Measurements from ENCODE around the gene RALGAPA2. TPM values are rescaled to one million over a fixed set of nuclear protein-coding genes. Genes with fewer than 3 reads are reported as not detected.

The RALGAPA2 gene
- total RNA-seq, 3 donors from 2014 or later: 34.6 to 74.1 (median 46.0) TPM

DNA sequence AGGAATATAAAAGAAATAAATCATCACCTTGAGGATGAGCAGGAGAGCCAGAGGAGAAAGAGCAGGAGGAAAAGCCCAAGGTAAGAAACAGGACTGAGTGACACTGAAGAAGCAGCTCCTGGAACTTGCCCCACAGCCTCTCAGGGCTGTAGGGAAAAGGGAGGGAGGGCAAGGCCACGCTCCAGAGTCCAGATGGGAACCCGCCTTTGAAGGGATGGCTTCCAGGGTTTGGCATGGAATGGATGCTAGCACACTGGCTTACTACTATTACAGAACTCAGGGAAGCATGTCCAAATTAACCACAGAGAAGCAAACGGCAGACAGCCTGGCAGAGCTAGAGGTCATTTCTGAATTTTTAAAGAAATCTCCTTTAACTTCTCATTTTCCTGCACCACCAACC is 26.8 kb downstream of the RALGAPA2 start:
- H3K4me3 ChIP-seq: no peak overlapping the region
- H3K9me3 ChIP-seq: no peaks in the 10 kb centered on the region
- no peak overlapping the region for H3K27ac ChIP-seq
- no peak for DNase-seq (ENCODE audit: low spot score in 2 of 2)
- H3K27me3 ChIP-seq: no peaks in the 10 kb centered on the region
- H3K4me1 ChIP-seq: no peaks in the 10 kb centered on the region
- H3K36me3 ChIP-seq: no peaks in the 10 kb centered on the region
- intact Hi-C loops (cut with DNase I; ENCODE audit: low total_unique reads): no loop called here
- TF ChIP-seq, protein P1, sequence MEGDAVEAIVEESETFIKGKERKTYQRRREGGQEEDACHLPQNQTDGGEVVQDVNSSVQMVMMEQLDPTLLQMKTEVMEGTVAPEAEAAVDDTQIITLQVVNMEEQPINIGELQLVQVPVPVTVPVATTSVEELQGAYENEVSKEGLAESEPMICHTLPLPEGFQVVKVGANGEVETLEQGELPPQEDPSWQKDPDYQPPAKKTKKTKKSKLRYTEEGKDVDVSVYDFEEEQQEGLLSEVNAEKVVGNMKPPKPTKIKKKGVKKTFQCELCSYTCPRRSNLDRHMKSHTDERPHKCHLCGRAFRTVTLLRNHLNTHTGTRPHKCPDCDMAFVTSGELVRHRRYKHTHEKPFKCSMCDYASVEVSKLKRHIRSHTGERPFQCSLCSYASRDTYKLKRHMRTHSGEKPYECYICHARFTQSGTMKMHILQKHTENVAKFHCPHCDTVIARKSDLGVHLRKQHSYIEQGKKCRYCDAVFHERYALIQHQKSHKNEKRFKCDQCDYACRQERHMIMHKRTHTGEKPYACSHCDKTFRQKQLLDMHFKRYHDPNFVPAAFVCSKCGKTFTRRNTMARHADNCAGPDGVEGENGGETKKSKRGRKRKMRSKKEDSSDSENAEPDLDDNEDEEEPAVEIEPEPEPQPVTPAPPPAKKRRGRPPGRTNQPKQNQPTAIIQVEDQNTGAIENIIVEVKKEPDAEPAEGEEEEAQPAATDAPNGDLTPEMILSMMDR (IDR thresholded peaks at IDR 0.05): no peak
- TF ChIP-seq POLR2AphosphoS5 (IDR thresholded peaks at IDR 0.05): no peak
- no peak for TF ChIP-seq POLR2A (IDR thresholded peaks at IDR 0.05)

DNA sequence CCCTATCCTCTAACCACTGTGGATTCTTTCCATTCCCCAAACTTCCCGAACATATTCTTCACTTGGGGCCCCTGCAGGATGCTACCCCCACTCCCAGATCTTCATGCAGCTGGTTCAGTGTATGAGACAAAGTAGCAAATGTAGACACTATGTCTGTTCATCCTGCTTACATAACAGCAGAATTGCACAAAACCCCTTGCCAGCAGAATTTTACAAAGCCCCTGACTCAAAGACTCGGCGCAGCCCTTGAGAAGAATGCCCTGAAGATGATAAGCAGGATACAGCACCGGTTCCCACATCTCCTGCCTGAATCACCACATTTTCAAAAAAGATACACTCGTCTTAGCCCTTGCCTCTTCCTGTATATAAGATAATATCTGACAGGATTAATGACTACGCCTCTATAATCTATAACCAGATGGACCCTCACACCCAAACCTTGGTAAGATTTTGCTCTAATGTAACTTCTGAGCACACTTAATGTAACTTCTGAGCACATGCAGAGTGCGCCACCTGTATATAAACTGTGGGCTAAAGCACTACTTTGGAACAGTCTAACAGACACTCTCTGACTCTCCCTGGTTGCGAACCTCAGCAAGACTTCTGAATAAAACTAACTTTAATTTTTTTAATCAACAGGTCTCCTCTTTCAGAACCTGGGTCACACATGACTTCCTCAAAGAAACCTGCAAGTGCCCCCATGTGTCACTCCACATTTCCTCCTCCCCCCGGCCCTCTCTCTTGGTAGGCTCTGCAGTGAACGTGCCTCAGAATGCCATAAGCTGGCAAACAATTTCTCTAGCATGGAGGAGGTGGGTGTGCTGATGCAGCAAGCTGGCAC is 28.7 kb downstream of the RALGAPA2 start:
- TF ChIP-seq POLR2A (IDR thresholded peaks at IDR 0.05) (no peak), POLR2AphosphoS5 (IDR thresholded peaks at IDR 0.05) (no peak)
- TF ChIP-seq, protein P1 (IDR thresholded peaks at IDR 0.05): no peak
- intact Hi-C loops (cut with DNase I; ENCODE audit: low total_unique reads): no loop called here
- DNase-seq (ENCODE audit: low spot score in 2 of 2): no peak
- Histone ChIP-seq H3K9me3 (no peaks in the 10 kb centered on the region), H3K4me3 (no peak overlapping the region), H3K27ac (no peak overlapping the region), H3K4me1 (no peaks in the 10 kb centered on the region), H3K36me3 (no peaks in the 10 kb centered on the region), H3K27me3 (no peaks in the 10 kb centered on the region)

DNA sequence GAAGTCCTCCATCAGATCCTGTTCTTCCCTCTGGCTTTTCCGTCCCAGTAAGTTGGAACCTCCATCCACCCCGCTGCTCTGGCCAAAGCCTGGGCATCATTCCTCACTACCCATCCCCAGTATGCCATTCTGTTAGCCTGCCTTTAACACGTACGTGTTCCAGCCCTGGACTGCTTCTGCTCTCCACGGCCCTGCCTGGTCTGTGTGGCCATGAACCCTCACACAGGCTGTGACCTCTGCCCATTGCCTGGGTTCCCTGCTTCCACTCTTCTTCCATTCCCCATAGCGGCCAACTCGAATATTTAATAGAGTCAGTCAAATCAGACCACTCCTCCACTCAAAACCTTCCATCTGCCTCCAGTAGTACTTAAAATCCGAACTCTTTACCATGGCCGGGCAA is 29.4 kb downstream of the RALGAPA2 start:
- H3K4me3 ChIP-seq: no peak overlapping the region
- H3K27me3 ChIP-seq: no peaks in the 10 kb centered on the region
- intact Hi-C loops (cut with DNase I; ENCODE audit: low total_unique reads): no loop called here
- no peaks in the 10 kb centered on the region for H3K9me3 ChIP-seq
- no peaks in the 10 kb centered on the region for H3K4me1 ChIP-seq
- no peaks in the 10 kb centered on the region for H3K36me3 ChIP-seq
- TF ChIP-seq POLR2AphosphoS5 (IDR thresholded peaks at IDR 0.05) (no peak), POLR2A (IDR thresholded peaks at IDR 0.05) (no peak)
- TF ChIP-seq, protein P1 (IDR thresholded peaks at IDR 0.05): no peak
- H3K27ac ChIP-seq: no peak overlapping the region
- DNase-seq (ENCODE audit: low spot score in 2 of 2): no peak

DNA sequence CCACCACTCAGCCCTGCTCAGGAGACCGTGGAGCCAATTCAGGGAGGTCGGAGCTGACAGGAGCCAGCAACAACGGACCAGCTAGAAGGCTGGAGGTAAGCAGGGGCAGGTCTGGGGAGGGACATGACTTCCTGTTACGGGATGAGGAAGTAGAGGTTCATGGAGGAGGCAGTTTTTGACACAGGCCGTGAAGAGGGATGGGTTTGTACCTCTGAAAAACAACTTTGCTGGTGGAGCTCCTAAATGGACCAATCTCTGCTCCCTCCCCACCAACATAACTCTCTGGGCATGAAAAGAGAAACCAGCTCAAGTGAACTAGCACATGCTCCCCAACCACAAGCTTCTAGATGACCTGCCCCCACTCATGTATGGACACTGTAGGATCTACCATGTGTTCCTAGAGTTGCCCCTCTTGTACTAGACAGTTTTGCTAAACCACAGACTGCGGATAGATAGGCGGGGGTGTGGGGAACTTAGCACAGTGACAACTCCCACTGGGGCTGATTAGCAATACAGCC is 31.4 kb downstream of the RALGAPA2 start:
- Histone ChIP-seq H3K4me1 (no peaks in the 10 kb centered on the region), H3K9me3 (no peaks in the 10 kb centered on the region), H3K27me3 (no peaks in the 10 kb centered on the region), H3K4me3 (no peak overlapping the region), H3K36me3 (no peaks in the 10 kb centered on the region), H3K27ac (no peak overlapping the region)
- intact Hi-C loops (cut with DNase I; ENCODE audit: low total_unique reads): no loop called here
- TF ChIP-seq POLR2AphosphoS5 (IDR thresholded peaks at IDR 0.05): no peak
- no peak for TF ChIP-seq POLR2A (IDR thresholded peaks at IDR 0.05)
- no peak for DNase-seq (ENCODE audit: low spot score in 2 of 2)

DNA sequence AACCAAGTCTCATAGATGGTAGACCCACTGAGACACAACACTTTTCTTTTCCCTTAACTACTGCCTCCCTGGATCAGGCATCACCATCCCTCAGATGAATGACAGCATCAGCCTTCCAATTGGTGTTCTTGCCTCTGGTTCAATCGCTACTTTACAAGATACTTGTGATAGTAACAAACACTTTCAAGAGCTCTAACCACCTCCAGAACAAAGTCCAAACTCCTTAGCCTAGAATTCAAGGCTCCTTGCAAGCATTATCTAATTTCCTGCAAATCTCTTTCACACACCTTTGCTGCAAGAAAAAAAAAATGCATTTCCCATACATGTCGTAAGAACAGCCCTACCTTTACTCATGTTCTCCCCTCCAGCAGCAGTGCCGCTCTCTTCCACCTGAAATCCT is 33.1 kb downstream of the RALGAPA2 start:
- peaks cover 3% of the 10 kb centered on the region for H3K36me3 ChIP-seq

More for the DNA sequence above, 33.1 kb downstream of the RALGAPA2 start:
- no peaks in the 10 kb centered on the region for H3K4me1 ChIP-seq
- DNase-seq (ENCODE audit: low spot score in 2 of 2): no peak
- no peak overlapping the region for H3K4me3 ChIP-seq
- H3K27me3 ChIP-seq: no peaks in the 10 kb centered on the region
- H3K27ac ChIP-seq: no peak overlapping the region
- TF ChIP-seq, protein P1 (IDR thresholded peaks at IDR 0.05): no peak
- TF ChIP-seq POLR2AphosphoS5 (IDR thresholded peaks at IDR 0.05) (no peak), POLR2A (IDR thresholded peaks at IDR 0.05) (no peak)
- intact Hi-C loops (cut with DNase I; ENCODE audit: low total_unique reads): no loop called here
- no peaks in the 10 kb centered on the region for H3K9me3 ChIP-seq

All from breast epithelium (tissue), 4 donors.